ENCODE data around the gene TBL1X.
A peak's percentile ranks its signal among the peaks of the same experiment; 100 is the strongest.
"Not testable (repeated sequence)": the region's sequence is repeated elsewhere in the genome, so short reads cannot be mapped to it uniquely, and the experiment has no call there.

The TBL1X gene

DNA sequence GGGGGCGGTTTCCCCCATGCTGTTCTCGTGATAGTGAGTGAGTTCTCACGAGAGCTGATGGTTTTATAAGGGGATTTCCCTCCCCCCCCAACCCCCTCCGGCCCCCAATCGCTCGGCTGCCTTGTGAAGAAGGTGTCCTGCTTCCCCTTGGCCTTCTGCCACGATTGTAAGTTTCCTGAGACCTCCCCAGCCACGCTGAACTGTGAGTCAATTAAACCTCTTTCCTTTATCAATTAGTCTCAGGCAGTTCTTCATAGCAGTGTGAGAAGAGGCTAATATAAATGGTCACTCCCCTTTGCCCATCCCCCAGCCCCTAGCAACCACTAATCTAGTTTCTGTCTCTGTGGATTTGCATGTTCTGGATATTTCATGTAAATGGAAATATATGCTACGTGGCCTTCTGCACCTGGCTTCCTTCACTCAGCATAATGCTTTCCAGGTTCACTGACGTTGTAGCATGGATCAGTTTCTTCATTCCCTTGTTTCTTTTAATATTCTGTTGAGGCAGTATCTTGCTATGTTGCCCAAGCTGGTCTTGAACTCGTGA is 284.4 kb downstream of the TBL1X start:
- H3K9me3 ChIP-seq (ENCODE audit: control insufficient read depth, insufficient read depth, low read length), result no peaks in the 10 kb centered on the region
- H3K4me1 ChIP-seq (ENCODE audit: insufficient read depth, low read length), result peaks cover 6% of the 10 kb centered on the region; the same call in 1 of the 2 replicates
- H3K36me3 ChIP-seq (ENCODE audit: insufficient read depth, low read length), result no peaks in the 10 kb centered on the region
- H3K9ac ChIP-seq (ENCODE audit: low read depth, low read length), result no peak overlapping the region

DNA sequence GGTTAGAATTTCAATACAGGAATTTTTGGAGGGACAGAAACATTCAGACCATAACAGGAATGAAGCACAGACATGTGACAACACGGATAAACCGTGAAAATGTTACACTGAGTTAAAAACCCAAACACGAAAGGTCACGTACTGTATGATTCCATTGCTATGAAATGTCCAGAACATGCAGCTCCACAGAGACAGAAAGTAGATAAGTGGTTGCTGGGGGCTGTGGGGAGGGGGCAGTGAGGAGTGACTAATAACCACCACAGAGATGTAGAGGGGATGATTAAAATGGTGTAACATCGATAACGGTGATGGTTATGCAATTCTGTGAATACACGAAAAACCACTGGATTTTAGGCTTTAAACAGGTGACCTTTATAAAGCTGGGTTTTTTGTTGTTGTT is 292.5 kb downstream of the TBL1X start:
- Histone ChIP-seq H3K36me3 (ENCODE audit: insufficient read depth, low read length) (no peaks in the 10 kb centered on the region), H3K9ac (ENCODE audit: low read depth, low read length) (no peak overlapping the region), H3K4me1 (ENCODE audit: insufficient read depth, low read length) (no peaks in the 10 kb centered on the region), H3K9me3 (ENCODE audit: control insufficient read depth, insufficient read depth, low read length) (no peaks in the 10 kb centered on the region)

DNA sequence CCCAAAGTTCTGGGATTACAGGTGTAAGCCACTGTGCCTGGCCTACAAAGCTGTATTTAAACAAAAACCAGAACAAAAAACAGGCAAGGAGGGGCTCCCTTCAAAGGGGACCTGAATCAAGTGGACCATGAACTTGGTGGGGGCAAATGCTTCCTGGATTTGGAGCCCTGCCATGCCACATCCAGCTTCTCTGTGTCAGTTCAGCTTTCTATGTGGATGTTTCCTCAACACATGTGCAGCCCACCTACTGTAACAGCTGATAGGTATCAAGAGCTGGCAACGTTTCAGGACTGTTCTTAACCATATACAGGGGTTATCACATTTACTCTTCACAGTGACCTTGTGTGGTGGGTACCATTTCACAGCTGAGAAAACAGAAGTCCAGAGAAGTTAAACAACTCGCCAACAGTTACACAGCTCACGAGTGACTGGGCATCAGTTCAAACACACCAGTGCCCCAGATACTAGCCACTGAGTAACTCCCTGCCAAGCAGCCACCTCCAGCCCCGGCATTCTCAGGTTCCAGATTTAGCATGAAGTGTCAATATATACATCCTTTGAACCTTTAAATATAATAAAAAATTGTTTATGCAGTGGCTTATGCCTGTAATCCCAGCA is 293.3 kb downstream of the TBL1X start:
- Histone ChIP-seq H3K4me1 (ENCODE audit: insufficient read depth, low read length) (no peaks in the 10 kb centered on the region), H3K9ac (ENCODE audit: low read depth, low read length) (no peak overlapping the region), H3K9me3 (ENCODE audit: control insufficient read depth, insufficient read depth, low read length) (no peaks in the 10 kb centered on the region), H3K36me3 (ENCODE audit: insufficient read depth, low read length) (no peaks in the 10 kb centered on the region)

- Histone ChIP-seq H3K9ac (ENCODE audit: low read depth, low read length) (no peak overlapping the region), H3K9me3 (ENCODE audit: control insufficient read depth, insufficient read depth, low read length) (no peaks in the 10 kb centered on the region)
Measured at GRCh38 chrX:9759337-9759736, 294.5 kb downstream of the TBL1X start.

GRCh38 chrX:9765072-9765736 is 300.3 kb downstream of the TBL1X start:
- Histone ChIP-seq H3K36me3 (ENCODE audit: insufficient read depth, low read length) (no peaks in the 10 kb centered on the region), H3K9ac (ENCODE audit: low read depth, low read length) (peak overlapping the region; percentile 62), H3K9me3 (ENCODE audit: control insufficient read depth, insufficient read depth, low read length) (no peaks in the 10 kb centered on the region), H3K4me1 (ENCODE audit: insufficient read depth, low read length) (no peaks in the 10 kb centered on the region)

More at GRCh38 chrX:9759337-9759736, 294.5 kb downstream of the TBL1X start:
- no peaks in the 10 kb centered on the region for H3K4me1 ChIP-seq (ENCODE audit: insufficient read depth, low read length)
- H3K36me3 ChIP-seq (ENCODE audit: insufficient read depth, low read length), result no peaks in the 10 kb centered on the region

GRCh38 chrX:9765737-9766097 is 300.9 kb downstream of the TBL1X start, which contains the start of gene GPR143:
Gene GPR143 (minus strand): TSS chrX:9765847. CDS start chrX:9765817, 30 bp downstream.
- Histone ChIP-seq H3K36me3 (ENCODE audit: insufficient read depth, low read length) (no peaks in the 10 kb centered on the region), H3K9ac (ENCODE audit: low read depth, low read length) (peak within 1 kb of the TSS; percentile 62), H3K4me1 (ENCODE audit: insufficient read depth, low read length) (no peaks in the 10 kb centered on the region), H3K9me3 (ENCODE audit: control insufficient read depth, insufficient read depth, low read length) (no peaks in the 10 kb centered on the region)

GRCh38 chrX:9767375-9767774 is 302.5 kb downstream of the TBL1X start:
- H3K36me3 ChIP-seq (ENCODE audit: insufficient read depth, low read length), result peaks cover 3% of the 10 kb centered on the region; the same call in 1 of the 2 replicates
- no peaks in the 10 kb centered on the region for H3K4me1 ChIP-seq (ENCODE audit: insufficient read depth, low read length)
- H3K9ac ChIP-seq (ENCODE audit: low read depth, low read length), result no peak overlapping the region
- no peaks in the 10 kb centered on the region for H3K9me3 ChIP-seq (ENCODE audit: control insufficient read depth, insufficient read depth, low read length)

- not testable (repeated sequence) for H3K9me3 ChIP-seq (ENCODE audit: control insufficient read depth, insufficient read depth, low read length)
Measured at GRCh38 chrX:9768321-9768839, 303.5 kb downstream of the TBL1X start.

GRCh38 chrX:9770319-9770718 is 305.5 kb downstream of the TBL1X start:
- H3K4me1 ChIP-seq (ENCODE audit: insufficient read depth, low read length), result no peaks in the 10 kb centered on the region

More at GRCh38 chrX:9768321-9768839, 303.5 kb downstream of the TBL1X start:
- H3K36me3 ChIP-seq (ENCODE audit: insufficient read depth, low read length); H3K9ac ChIP-seq (ENCODE audit: low read depth, low read length); H3K4me1 ChIP-seq (ENCODE audit: insufficient read depth, low read length): not testable (repeated sequence)

GRCh38 chrX:9772943-9773342 is 308.1 kb downstream of the TBL1X start:
- Histone ChIP-seq H3K9ac (ENCODE audit: low read depth, low read length) (no peak overlapping the region), H3K9me3 (ENCODE audit: control insufficient read depth, insufficient read depth, low read length) (no peaks in the 10 kb centered on the region), H3K4me1 (ENCODE audit: insufficient read depth, low read length) (no peaks in the 10 kb centered on the region), H3K36me3 (ENCODE audit: insufficient read depth, low read length) (peaks cover 3% of the 10 kb centered on the region; the same call in 1 of the 2 replicates)

More at GRCh38 chrX:9770319-9770718, 305.5 kb downstream of the TBL1X start:
- Histone ChIP-seq H3K36me3 (ENCODE audit: insufficient read depth, low read length) (peaks cover 3% of the 10 kb centered on the region; the same call in 1 of the 2 replicates), H3K9me3 (ENCODE audit: control insufficient read depth, insufficient read depth, low read length) (no peaks in the 10 kb centered on the region), H3K9ac (ENCODE audit: low read depth, low read length) (no peak overlapping the region)

DNA sequence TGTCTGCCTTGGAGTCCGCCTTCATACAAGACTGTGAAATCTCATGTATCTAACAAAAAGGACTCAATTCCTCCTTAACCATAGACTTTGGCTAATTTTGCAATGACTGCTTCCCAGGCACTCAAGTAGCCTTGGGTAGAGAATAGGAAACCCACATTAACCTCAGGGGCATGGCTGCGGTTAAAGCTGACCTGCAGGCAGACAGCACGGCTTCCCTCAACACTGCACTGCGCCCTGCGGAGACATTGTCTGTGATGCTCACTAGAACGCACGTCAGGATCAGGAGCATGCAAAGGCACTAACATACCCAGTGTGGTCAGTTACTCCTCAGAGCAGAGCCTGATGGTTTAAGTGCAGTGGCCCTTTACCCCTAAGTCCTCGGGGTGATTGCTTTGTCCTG is 311.1 kb downstream of the TBL1X start:
- H3K9me3 ChIP-seq (ENCODE audit: control insufficient read depth, insufficient read depth, low read length), result no peaks in the 10 kb centered on the region
- peaks cover 3% of the 10 kb centered on the region; the same call in 1 of the 2 replicates for H3K36me3 ChIP-seq (ENCODE audit: insufficient read depth, low read length)
- H3K9ac ChIP-seq (ENCODE audit: low read depth, low read length), result no peak overlapping the region
- no peaks in the 10 kb centered on the region for H3K4me1 ChIP-seq (ENCODE audit: insufficient read depth, low read length)

DNA sequence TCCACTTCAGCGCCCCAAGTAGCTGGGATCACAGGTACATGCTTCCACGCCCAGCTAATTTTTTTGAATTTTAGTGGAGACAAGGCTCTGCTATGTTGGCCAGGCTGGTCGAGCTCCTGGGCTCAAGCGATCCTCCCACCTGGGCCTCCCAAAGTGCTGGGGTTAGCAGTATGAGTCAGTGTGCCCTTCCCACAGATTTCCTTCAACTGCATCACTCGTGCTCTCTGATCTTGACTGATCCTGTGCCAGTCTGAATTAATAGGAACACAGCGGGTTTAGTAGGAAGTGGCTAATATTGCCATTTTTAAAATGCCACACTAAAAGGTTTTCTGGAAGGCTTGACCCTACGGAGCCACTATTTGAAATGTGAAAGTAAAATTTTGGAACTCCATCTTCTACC is 317.1 kb downstream of the TBL1X start:
- no peak overlapping the region for H3K9ac ChIP-seq (ENCODE audit: low read depth, low read length)
- H3K9me3 ChIP-seq (ENCODE audit: control insufficient read depth, insufficient read depth, low read length), result no peaks in the 10 kb centered on the region
- no peaks in the 10 kb centered on the region for H3K36me3 ChIP-seq (ENCODE audit: insufficient read depth, low read length)
- H3K4me1 ChIP-seq (ENCODE audit: insufficient read depth, low read length), result no peaks in the 10 kb centered on the region

DNA sequence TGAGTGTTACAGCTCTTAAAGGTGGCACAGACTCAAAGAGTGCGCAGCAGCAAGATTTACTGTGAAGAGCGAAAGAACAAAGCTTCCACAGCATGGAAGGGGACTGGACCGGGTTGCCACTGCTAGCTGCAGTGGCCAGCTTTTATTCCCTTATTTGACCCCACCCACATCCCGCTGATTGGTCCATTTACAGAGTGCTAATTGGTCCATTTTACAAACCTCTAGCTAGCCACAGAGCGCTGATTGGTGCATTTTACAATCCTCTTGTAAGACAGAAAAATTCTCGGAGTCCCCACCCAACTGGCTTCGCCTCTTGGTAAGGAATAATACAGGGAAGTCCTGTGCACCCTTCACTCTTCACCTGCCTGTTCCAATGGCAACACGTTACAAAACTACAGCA is 319.5 kb downstream of the TBL1X start:
- no peaks in the 10 kb centered on the region for H3K36me3 ChIP-seq (ENCODE audit: insufficient read depth, low read length)
- peaks cover 3% of the 10 kb centered on the region; the same call in 1 of the 2 replicates for H3K4me1 ChIP-seq (ENCODE audit: insufficient read depth, low read length)
- no peak overlapping the region for H3K9ac ChIP-seq (ENCODE audit: low read depth, low read length)
- H3K9me3 ChIP-seq (ENCODE audit: control insufficient read depth, insufficient read depth, low read length), result no peaks in the 10 kb centered on the region

GRCh38 chrX:9785254-9785943 is 320.5 kb downstream of the TBL1X start:
- H3K4me1 ChIP-seq (ENCODE audit: insufficient read depth, low read length), result peaks cover 11% of the 10 kb centered on the region
- H3K9me3 ChIP-seq (ENCODE audit: control insufficient read depth, insufficient read depth, low read length), result no peaks in the 10 kb centered on the region
- peak overlapping the region; percentile 56 for H3K9ac ChIP-seq (ENCODE audit: low read depth, low read length)
- no peaks in the 10 kb centered on the region for H3K36me3 ChIP-seq (ENCODE audit: insufficient read depth, low read length)
